HG03103 (cell line): ENCODE data around the gene MKLN1.
"Not testable (repeated sequence)": the region's sequence is repeated elsewhere in the genome, so short reads cannot be mapped to it uniquely, and the experiment has no call there.

Source experiments
- ATAC-seq: cut with Tn5 transposase; IDR thresholded peaks from one replicate; pipeline ENCODE4 v1.9.1; 2021; ENCODE audit warnings: low read depth; ENCODE audit not compliant: unreplicated experiment

The MKLN1 gene

GRCh38 chr7:131388126-131388525, 60.5 kb downstream of the MKLN1 start:
- no peak for ATAC-seq

GRCh38 chr7:131390275-131390674, 62.6 kb downstream of the MKLN1 start:
- ATAC-seq = no peak

- ATAC-seq = no peak
These were observed 63.5 kb downstream of the MKLN1 start for GRCh38 chr7:131391145-131391544.

- no peak for ATAC-seq
These were observed 73.1 kb downstream of the MKLN1 start for GRCh38 chr7:131400681-131401176.

GRCh38 chr7:131401194-131401593, 73.5 kb downstream of the MKLN1 start:
- no peak for ATAC-seq

GRCh38 chr7:131403322-131403721, 75.6 kb downstream of the MKLN1 start:
- no peak for ATAC-seq

GRCh38 chr7:131404226-131404911, 76.7 kb downstream of the MKLN1 start:
- no peak for ATAC-seq

GRCh38 chr7:131409129-131409766, 81.6 kb downstream of the MKLN1 start:
- ATAC-seq = no peak

- ATAC-seq = no peak
These were observed 84.4 kb downstream of the MKLN1 start for GRCh38 chr7:131412031-131412430.

GRCh38 chr7:131413711-131414110, 86.0 kb downstream of the MKLN1 start:
- ATAC-seq = no peak

GRCh38 chr7:131424219-131424822, 96.6 kb downstream of the MKLN1 start:
- peak; percentile 56 for ATAC-seq

- no peak for ATAC-seq
These were observed 98.3 kb downstream of the MKLN1 start for GRCh38 chr7:131425992-131426391.

GRCh38 chr7:131430826-131431225, 103.2 kb downstream of the MKLN1 start:
- ATAC-seq = not testable (repeated sequence)

GRCh38 chr7:131431289-131431688, 103.6 kb downstream of the MKLN1 start:
- ATAC-seq = no peak

GRCh38 chr7:131431756-131432155, 104.1 kb downstream of the MKLN1 start:
- ATAC-seq = no peak

GRCh38 chr7:131436384-131436783, 108.7 kb downstream of the MKLN1 start:
- no peak for ATAC-seq

- ATAC-seq = no peak
These were observed 111.3 kb downstream of the MKLN1 start for GRCh38 chr7:131438969-131439368.

- ATAC-seq = no peak
These were observed 115.8 kb downstream of the MKLN1 start for GRCh38 chr7:131443496-131443895.

- ATAC-seq = no peak
These were observed 117.0 kb downstream of the MKLN1 start for GRCh38 chr7:131444683-131445082.

GRCh38 chr7:131449373-131449902, 121.8 kb downstream of the MKLN1 start:
- ATAC-seq = no peak

GRCh38 chr7:131454498-131454897, 126.8 kb downstream of the MKLN1 start:
- no peak for ATAC-seq
